Measurements from ENCODE around the gene CREBL2. TPM values are rescaled to one million over a fixed set of nuclear protein-coding genes. Genes with fewer than 3 reads are reported as not detected.
"Not testable (repeated sequence)": the region's sequence is repeated elsewhere in the genome, so short reads cannot be mapped to it uniquely, and the experiment has no call there.

The CREBL2 gene
- total RNA-seq, 2 experiments from 2014 or later: 16.8 to 20.2 TPM

DNA sequence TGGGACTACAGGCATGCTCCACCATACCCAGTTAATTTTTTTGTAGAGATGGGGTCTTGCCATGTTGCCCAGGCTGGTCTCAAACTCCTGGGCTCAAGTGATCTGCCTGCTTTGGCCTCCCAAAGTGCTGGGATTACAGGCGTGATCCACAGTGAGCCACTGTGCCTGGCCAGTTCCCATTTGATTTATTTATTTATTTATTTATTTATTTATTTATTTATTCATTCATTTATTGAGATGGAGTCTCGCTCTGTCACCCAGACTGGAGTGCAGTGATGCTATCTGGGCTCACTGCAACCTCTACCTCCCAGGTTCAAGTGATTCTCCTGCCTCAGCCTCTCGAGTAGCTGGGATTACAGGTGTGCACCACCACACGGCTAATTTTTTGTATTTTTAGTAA, 41.0 kb downstream of the CREBL2 start:
- H3K27me3 Mint-ChIP-seq; DNase-seq; ATAC-seq; H3K4me3 Mint-ChIP-seq; CTCF ChIA-PET; H3K27ac Mint-ChIP-seq; H3K4me1 Mint-ChIP-seq; intact Hi-C loops (cut with DNase I, micrococcal nuclease); POLR2A ChIA-PET; H3K36me3 Mint-ChIP-seq (ENCODE audit: low read depth): not testable (repeated sequence)
- H3K9me3 Mint-ChIP-seq (ENCODE audit: low read depth): peaks cover 23% of the 10 kb centered on the region

DNA sequence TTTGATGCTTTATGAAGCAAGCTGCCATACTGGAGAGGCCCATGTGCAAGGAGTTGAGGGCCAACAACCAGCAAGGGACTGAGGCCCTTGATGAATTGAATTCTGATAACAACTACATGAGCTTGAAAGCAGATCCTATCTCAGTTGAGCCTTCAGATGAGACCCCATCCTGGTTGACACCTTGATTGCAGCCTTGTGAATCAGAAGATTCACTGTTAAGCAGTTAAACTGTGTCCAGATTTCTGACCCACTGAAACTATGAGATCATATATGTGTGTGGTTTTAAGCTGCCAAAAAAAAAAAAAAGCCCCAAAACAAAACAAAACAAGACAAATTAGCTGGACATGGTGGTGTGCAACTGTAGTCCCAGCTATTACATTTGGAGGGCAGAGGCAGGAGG, 42.2 kb downstream of the CREBL2 start:
- intact Hi-C loops (cut with DNase I, micrococcal nuclease): no loop called here
- ChIA-PET CTCF (interaction anchor here (0.7 to 3.5 kb wide), 5 partner anchors 8 to 251 kb away, joined by 3 to 18 read pairs (median 5); no protein-coding TSS in a partner anchor), POLR2A (no interaction called here)
- Mint-ChIP-seq H3K9me3 (ENCODE audit: low read depth) (peaks cover 11% of the 10 kb centered on the region), H3K36me3 (ENCODE audit: low read depth) (peaks cover under 1% of the 10 kb centered on the region), H3K4me1 (peaks cover 7% of the 10 kb centered on the region), H3K27ac (no peak overlapping the region), H3K4me3 (no peak overlapping the region), H3K27me3 (no peaks in the 10 kb centered on the region)
- ATAC-seq (no peak), DNase-seq (no peak)

DNA sequence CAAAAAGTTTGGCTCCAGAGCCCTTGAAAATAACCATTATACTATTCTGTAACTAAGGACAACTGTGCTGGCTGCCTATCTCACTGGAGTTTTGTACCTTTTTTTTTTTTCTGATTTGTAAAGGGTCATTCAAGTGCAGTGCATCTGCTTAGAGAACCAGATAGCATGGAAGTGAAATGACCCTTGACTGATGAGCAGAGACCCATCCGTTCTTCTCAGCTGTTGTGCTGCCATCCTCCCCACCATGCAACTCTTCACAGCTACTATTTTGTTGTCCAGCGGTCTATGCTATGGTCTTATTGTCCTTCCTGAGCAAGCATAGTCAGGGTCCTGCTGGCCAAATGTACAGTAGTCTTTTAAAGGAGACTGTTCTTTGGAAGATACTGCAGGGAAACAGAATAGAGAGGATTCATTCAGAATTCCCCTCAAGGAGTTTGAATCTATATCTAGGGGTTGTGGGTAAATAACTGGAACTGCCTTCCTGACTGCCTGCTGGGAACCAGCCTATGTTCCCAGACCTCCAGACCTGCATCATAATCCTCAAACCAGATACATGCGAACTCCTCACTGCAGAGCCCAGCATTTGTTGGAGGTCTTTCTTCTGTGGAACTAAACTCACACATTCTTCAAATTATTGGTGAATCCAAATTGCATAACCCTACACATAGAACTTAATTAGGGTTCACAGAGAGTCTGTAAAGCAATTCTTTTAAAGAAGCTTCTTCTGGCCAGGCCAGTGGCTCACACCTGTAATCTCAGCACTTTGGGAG, 43.2 kb downstream of the CREBL2 start:
- ATAC-seq (no peak), DNase-seq (no peak)
- Mint-ChIP-seq H3K36me3 (ENCODE audit: low read depth) (no peaks in the 10 kb centered on the region), H3K4me3 (no peak overlapping the region), H3K27ac (no peak overlapping the region), H3K4me1 (peaks cover 7% of the 10 kb centered on the region), H3K27me3 (no peaks in the 10 kb centered on the region), H3K9me3 (ENCODE audit: low read depth) (peaks cover 3% of the 10 kb centered on the region)
- CTCF ChIA-PET: interaction anchor here (0.6 to 5.1 kb wide), 24 partner anchors 8 to 305 kb away, joined by 3 to 29 read pairs (median 4); no protein-coding TSS in a partner anchor
- intact Hi-C loops (cut with DNase I, micrococcal nuclease): loop anchor here in 1 of 2 experiments (5.0 kb wide), 1 partner anchor 93 kb away; the partner anchor contains the start of gene DUSP16
- POLR2A ChIA-PET: interaction anchor here (0.5 kb wide), 1 partner anchor 40 kb away, joined by 6 read pairs; no protein-coding TSS in a partner anchor

DNA sequence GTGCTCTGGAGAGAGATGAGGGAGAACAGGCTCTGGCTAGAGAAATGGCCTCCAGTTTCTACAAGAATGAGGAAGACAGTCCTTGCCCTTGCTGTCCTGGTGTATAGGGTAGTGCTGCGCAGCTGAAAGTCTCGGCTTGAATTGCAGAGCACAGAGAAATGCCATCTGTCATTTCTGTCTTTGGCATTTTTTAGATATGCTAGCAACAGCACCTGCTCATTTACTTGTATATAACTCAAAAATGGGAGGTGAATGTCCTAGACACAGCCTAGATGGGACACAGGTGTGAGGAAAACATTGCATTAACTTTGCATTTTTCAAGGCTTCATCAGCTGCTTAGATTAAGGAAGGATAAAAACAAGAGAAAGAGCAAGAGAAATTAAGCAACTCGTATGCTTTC, 48.5 kb downstream of the CREBL2 start:
- Mint-ChIP-seq H3K27ac (no peak overlapping the region), H3K36me3 (ENCODE audit: low read depth) (peaks cover 5% of the 10 kb centered on the region), H3K4me3 (no peak overlapping the region), H3K27me3 (no peaks in the 10 kb centered on the region), H3K9me3 (ENCODE audit: low read depth) (no peaks in the 10 kb centered on the region), H3K4me1 (peaks cover 7% of the 10 kb centered on the region)
- intact Hi-C loops (cut with DNase I, micrococcal nuclease): no loop called here
- CTCF ChIA-PET: interaction anchor here (0.9 kb wide), 1 partner anchor 51 kb away, joined by 3 read pairs; no protein-coding TSS in a partner anchor
- ATAC-seq (no peak), DNase-seq (no peak)
- POLR2A ChIA-PET: no interaction called here

DNA sequence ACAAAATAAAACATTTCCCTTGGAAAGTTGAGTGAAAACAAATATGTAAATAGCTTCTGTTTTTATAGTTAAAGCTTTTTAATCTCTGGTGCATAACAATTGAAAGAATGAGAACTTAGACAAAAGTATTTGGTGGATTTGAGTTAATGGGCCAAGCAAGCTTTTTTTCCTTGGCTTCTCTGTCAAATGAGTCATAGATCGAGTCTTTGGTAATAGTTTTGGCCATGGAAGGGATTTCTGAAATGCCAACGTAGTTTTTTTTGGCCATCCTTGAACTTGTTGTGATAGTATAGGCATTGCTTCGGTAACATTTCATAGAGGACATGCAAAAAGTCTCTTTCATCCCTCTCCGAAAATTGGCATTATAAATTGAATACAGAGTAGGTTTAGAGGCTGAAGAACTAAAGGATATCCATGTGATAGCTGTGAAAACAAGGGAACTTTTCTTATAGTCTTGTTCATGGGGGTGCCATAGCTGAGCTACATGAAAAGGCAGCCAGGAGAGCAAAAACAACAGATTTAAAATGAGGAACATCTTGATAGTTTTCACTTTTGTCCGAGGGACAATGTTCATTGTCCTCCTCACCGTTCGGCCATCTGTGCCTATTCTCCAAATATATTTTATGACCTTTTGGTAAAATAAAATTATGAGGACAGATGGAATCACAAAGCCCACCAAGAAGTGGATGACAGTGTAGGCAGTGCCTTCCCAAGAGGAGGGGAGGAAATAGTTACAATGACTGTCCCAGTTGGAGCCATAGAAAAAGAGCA, 49.6 kb downstream of the CREBL2 start:
- intact Hi-C loops (cut with DNase I, micrococcal nuclease): no loop called here
- Mint-ChIP-seq H3K4me3 (no peak overlapping the region), H3K27ac (no peak overlapping the region), H3K9me3 (ENCODE audit: low read depth) (no peaks in the 10 kb centered on the region), H3K27me3 (no peaks in the 10 kb centered on the region), H3K36me3 (ENCODE audit: low read depth) (peaks cover 5% of the 10 kb centered on the region), H3K4me1 (no peaks in the 10 kb centered on the region)
- ChIA-PET POLR2A (no interaction called here), CTCF (interaction anchor here (0.7 to 0.8 kb wide), 2 partner anchors 42 to 391 kb away, joined by 3 to 4 read pairs; no protein-coding TSS in a partner anchor)
- DNase-seq (no peak), ATAC-seq (no peak)

DNA sequence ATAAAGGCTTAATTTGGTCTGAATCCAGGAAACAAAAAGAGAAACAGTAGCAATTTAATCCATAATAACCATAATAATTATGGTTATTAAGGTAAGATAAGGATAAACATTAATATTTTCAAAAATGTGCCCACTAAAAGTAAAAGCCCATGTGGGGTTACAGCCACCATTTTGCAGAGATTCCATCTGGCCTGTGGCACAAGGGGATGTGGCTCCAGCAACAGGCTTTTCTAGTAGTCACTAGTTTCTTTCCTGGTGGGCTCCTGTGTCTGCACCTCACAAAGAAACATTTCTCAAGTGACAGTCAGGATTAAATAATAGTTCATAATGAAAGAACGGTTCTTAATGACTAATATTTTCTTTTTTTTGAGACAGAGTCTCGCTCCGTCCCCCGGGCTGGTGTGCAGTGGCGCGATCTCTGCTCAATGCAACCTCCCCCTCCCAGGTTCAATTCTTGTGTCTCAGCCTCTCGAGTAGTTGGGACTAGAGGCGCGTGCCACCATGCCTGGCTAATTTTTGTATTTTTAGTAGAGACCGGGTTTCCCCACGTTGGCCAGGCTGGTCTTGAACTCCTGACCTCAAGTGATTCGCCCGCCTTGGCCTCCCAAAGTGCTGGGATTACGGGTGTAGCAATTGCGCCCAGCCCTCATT, 52.1 kb downstream of the CREBL2 start:
- ATAC-seq: no peak
- peaks cover 5% of the 10 kb centered on the region for H3K36me3 Mint-ChIP-seq (ENCODE audit: low read depth)
- no peaks in the 10 kb centered on the region for H3K27me3 Mint-ChIP-seq
- ChIA-PET CTCF (interaction anchor here (0.6 to 1.1 kb wide), 4 partner anchors 72 to 1097 kb away, joined by 3 to 6 read pairs (median 3); no protein-coding TSS in a partner anchor), POLR2A (no interaction called here)
- H3K27ac Mint-ChIP-seq: no peak overlapping the region
- intact Hi-C loops (cut with DNase I, micrococcal nuclease): no loop called here
- no peak for DNase-seq
- no peak overlapping the region for H3K4me3 Mint-ChIP-seq
- no peaks in the 10 kb centered on the region for H3K9me3 Mint-ChIP-seq (ENCODE audit: low read depth)
- no peaks in the 10 kb centered on the region for H3K4me1 Mint-ChIP-seq

DNA sequence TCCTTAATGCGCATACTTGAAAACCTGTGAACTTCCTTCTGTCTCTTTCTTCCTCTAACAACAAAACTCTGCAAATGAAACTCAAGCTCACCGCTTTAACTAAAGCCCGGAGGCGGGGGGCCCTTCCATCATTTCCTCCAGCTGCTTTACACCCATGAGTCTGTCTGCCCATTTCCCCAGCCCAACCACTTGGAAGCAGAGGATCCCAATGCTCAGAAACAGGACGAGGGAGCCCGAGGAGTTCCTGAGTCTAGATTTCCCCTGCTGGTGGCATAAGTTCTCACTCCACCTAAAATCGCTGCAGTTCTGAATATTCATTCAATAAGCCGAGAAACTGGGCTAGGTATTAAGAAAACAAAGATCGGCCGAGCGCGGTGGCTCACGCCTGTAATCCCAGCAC, 53.5 kb downstream of the CREBL2 start:
- no peak overlapping the region for H3K4me3 Mint-ChIP-seq
- H3K9me3 Mint-ChIP-seq (ENCODE audit: low read depth): no peaks in the 10 kb centered on the region
- DNase-seq (no peak), ATAC-seq (no peak)
- CTCF ChIA-PET: interaction anchor here (1.0 kb wide), 1 partner anchor 386 kb away, joined by 3 read pairs; no protein-coding TSS in a partner anchor
- intact Hi-C loops (cut with DNase I, micrococcal nuclease): no loop called here
- peaks cover 5% of the 10 kb centered on the region for H3K36me3 Mint-ChIP-seq (ENCODE audit: low read depth)
- POLR2A ChIA-PET: no interaction called here
- H3K27ac Mint-ChIP-seq: no peak overlapping the region
- no peaks in the 10 kb centered on the region for H3K4me1 Mint-ChIP-seq
- no peaks in the 10 kb centered on the region for H3K27me3 Mint-ChIP-seq

DNA sequence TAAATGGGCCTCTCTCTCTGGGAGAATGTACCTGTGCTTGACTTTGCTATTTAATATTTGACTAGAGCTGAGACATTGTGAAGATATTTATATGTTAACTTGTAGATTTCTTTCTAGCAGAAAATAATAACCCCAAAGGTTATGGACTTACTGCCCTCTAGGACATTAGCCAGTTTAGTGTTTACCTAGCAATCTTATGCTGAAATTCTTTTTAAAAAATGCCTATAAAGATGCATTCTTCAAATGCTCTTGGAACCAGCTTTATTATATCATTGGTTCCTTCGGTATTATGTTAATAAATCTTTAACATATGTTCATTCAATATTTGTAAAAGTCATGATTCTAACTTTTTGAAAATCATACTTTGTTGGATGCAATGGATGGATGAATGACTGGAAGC, 56.3 kb downstream of the CREBL2 start:
- ATAC-seq (no peak), DNase-seq (no peak)
- CTCF ChIA-PET: interaction anchor here (1.0 to 2.0 kb wide), 2 partner anchors 9 to 11 kb away, joined by 4 to 7 read pairs; no protein-coding TSS in a partner anchor
- H3K4me1 Mint-ChIP-seq: peaks cover 12% of the 10 kb centered on the region
- H3K9me3 Mint-ChIP-seq (ENCODE audit: low read depth): no peaks in the 10 kb centered on the region
- H3K36me3 Mint-ChIP-seq (ENCODE audit: low read depth): no peaks in the 10 kb centered on the region
- H3K27me3 Mint-ChIP-seq: no peaks in the 10 kb centered on the region
- intact Hi-C loops (cut with DNase I, micrococcal nuclease): no loop called here
- POLR2A ChIA-PET: no interaction called here
- H3K27ac Mint-ChIP-seq: no peak overlapping the region
- H3K4me3 Mint-ChIP-seq: no peak overlapping the region

DNA sequence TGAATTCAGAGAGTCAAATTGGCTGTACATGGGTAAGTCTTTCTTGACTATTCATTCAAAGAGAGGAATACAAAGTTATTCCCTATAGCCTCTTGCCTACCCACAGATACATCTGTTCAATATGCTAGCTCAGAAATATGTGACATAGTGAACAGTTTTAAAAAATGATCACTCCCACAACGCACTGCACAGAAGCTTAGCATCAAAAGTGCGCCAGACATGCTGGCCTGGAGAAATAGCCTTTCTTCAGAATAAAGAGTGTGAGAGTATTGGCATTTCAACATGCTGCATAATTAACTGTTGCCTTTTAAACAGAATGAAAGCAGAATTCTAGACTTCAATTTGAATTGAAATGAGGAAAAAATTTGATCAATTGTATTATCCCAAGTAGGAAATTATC, 57.3 kb downstream of the CREBL2 start:
- ChIA-PET POLR2A (no interaction called here), CTCF (interaction anchor here (0.9 to 2.0 kb wide), 2 partner anchors 10 to 77 kb away, joined by 3 to 4 read pairs; no protein-coding TSS in a partner anchor)
- no peaks in the 10 kb centered on the region for H3K27me3 Mint-ChIP-seq
- no peaks in the 10 kb centered on the region for H3K9me3 Mint-ChIP-seq (ENCODE audit: low read depth)
- DNase-seq (no peak), ATAC-seq (no peak)
- H3K4me1 Mint-ChIP-seq: peaks cover 19% of the 10 kb centered on the region
- intact Hi-C loops (cut with DNase I, micrococcal nuclease): no loop called here
- peaks cover 6% of the 10 kb centered on the region for H3K36me3 Mint-ChIP-seq (ENCODE audit: low read depth)
- H3K27ac Mint-ChIP-seq: no peak overlapping the region
- H3K4me3 Mint-ChIP-seq: no peak overlapping the region

DNA sequence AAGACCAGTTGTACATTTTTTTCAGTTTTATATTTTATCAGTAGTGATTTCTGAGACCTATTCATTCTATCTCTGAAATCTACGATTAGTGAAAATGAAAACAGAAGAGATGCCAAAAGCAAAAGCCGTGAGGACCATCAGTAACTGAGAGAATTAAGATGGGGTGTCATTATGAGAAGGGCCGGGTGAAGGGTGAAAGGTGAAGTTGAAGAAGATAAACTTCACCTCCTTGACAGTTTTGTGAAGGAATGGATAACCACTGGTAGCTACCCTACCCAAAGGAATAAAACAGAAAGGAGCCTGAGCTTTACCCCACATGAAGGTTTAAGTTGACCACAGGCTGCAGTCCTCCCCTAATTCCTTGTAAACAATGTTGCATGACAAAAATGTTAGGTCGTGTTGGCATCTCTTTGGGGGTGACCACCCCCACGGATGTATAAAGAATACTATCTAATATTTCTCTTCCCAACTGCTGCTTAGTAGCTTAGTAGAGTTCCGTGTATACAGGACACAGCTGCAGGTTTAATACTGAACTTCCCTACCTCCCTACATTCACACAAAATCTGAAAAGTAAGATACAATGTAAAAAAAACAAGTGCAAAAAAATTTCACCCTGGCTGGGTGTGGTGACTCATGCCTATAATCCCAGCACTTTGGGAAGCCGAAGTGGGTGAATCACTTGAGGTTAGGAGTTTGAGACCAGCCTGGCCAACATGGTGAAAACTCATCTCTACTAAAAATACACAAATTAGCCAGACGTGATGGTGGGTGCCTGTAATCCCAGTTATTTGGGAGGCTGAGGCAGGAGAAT, 60.4 kb downstream of the CREBL2 start:
- ChIA-PET POLR2A (interaction anchor here (0.5 to 0.6 kb wide), 2 partner anchors 65 to 305 kb away, joined by 3 to 5 read pairs; no protein-coding TSS in a partner anchor), CTCF (interaction anchor here (0.5 to 1.5 kb wide), 6 partner anchors 16 to 975 kb away, joined by 3 to 8 read pairs (median 4); no protein-coding TSS in a partner anchor)
- Mint-ChIP-seq H3K4me3 (no peak overlapping the region), H3K36me3 (ENCODE audit: low read depth) (peaks cover 6% of the 10 kb centered on the region), H3K27me3 (no peaks in the 10 kb centered on the region), H3K27ac (no peak overlapping the region), H3K4me1 (peaks cover 19% of the 10 kb centered on the region), H3K9me3 (ENCODE audit: low read depth) (no peaks in the 10 kb centered on the region)
- no peak for ATAC-seq
- intact Hi-C loops (cut with DNase I, micrococcal nuclease): no loop called here
- DNase-seq: no peak
